ENCODE results near the gene MIOS. TPM values are rescaled to one million over a fixed set of nuclear protein-coding genes. Genes with fewer than 3 reads are reported as not detected.

MIOS gene
- total RNA-seq, 1 donor from 2014 or later = 24.9 TPM

Other genes with a start within 250 kb of the MIOS start
- gene COL28A1, start 31.0 kb upstream of the MIOS start, total RNA-seq = 5.6 TPM
- gene UMAD1, start 73.9 kb downstream of the MIOS start, total RNA-seq = 13.3 TPM
- 26.8 TPM for gene RPA3, start 151.7 kb downstream of the MIOS start, total RNA-seq